T-helper 1 cell treated with Interleukin-12 subunit alpha and Interleukin-12 subunit beta and Interleukin-4 antibody, amounts not matched to agents 30 ng/mL and 1 ng/mL, for 36 hours (primary cell): ENCODE measurements around the gene ATP5PD. TPM values are rescaled to one million over a fixed set of nuclear protein-coding genes. Genes with fewer than 3 reads are reported as not detected.
"Not testable (repeated sequence)": the region's sequence is repeated elsewhere in the genome, so short reads cannot be mapped to it uniquely, and the experiment has no call there.

ENCODE experiments used
- intact Hi-C: fragments of 100-400 bp; cut with micrococcal nuclease; formaldehyde crosslinking; loops from one replicate; pipeline ENCODE4 v1.15.1; 2024
- total RNA-seq: library from RNA; stranded (reverse); gene quantifications from 2 replicates; pipeline ENCODE4 v1.2.3, GENCODE V29; 2022

The ATP5PD gene
- total RNA-seq, 1 donor from 2014 or later, result 190 TPM

DNA sequence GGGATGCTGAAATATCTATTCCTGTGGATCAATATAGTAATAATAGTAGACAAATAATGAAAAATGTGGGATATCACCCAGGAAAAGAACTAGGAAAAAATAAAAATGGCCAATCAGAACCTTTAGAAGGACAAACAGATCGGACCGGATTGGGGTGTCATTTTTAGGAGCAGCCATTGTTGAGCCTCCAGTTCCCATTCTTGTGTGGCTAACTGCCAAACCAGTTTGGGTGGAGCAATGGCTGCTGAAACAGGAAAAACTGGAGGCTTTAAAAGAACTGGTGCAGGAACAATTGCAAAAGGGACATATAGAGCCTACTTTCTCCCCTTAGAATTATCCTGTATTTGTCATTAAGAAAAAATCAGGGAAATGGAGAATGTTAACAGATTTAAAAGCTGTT lies 20.1 kb downstream of the ATP5PD start:
- intact Hi-C loops, result not testable (repeated sequence)

DNA sequence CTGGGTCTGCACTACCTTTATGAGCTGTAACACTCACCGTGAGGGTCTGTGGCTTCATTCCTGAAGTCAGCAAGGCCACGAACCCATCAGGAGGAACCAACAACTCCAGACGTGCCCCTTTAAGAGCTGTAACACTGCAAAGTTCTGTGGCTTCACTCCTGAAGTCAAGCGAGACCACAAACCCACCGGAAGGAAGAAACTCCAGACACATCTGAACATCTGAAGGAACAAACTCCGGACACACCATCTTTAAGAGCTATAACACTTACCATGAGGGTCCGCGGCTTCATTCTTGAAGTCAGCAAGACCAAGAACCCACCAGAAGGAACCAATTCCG lies 21.4 kb downstream of the ATP5PD start:
- intact Hi-C loops, result not testable (repeated sequence)

DNA sequence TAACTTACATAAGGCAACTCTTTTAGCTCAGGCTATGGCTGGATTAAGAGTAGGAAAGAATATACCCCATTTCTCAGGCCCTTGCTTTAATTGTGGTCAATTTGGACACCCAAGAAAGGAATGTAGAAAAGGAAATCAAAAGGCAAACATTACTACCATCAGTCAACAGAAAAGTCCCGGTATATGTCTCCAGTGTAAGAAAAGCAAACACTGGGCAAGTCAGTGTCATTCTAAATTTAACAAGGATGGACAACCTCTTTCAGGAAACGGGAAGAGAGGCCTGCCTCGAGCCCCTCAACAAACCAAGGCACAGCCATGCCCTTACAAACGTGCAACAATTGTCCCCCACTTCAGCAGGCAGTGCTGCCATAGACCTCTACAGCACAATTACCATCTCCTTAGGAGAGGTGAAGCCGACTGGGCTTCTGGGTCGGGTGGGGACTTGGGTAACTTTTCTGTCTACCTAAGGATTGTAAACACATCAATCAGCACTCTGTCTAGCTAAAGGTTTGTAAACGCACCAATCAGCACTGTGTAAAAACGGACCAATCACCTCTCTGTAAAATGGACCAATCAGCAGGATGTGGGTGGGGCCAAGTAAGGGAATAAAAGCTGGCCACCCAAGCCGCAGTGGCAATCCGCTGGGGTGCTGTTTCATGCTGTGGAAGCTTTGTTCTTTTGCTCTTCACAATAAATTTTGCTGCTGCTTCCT lies 21.9 kb downstream of the ATP5PD start:
- intact Hi-C loops, result no loop called here

DNA sequence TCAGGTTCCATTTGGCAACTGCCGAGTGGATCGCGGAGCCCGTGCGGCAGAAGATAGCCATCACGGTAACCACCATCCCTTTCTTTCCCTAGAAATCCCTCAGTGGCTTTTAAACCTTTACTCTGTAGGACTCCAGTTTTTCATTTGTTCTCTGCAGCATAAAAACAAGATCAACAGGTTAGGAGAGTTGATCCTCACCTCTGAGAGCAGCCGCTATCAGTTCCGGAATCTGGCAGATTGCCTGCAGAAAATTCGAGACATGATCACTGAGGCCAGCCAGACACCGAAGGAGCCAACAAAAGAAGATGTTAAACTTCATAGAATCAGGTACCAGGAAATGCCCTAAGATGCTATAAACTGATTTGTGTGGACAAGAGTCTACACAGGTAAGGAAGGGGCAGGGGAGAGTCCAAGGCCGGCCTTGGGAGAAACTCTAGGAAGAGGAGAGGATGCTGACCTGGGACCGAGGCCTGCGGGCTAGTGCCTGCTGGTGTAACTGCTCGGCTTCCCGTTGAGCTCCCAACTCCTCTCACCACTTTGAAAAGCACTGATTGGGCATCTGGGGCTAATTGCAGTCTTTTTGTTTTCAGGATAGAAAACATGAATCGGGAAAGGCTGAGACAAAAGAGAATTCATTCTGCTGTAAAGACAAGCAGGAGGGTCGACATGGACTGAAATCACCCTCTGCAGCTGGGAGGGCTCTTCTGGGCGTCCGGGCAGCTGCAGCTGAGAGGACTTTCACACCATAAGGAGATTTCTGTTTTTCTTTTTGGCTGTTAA lies 26.2 kb downstream of the ATP5PD start:
- intact Hi-C loops, result no loop called here

DNA sequence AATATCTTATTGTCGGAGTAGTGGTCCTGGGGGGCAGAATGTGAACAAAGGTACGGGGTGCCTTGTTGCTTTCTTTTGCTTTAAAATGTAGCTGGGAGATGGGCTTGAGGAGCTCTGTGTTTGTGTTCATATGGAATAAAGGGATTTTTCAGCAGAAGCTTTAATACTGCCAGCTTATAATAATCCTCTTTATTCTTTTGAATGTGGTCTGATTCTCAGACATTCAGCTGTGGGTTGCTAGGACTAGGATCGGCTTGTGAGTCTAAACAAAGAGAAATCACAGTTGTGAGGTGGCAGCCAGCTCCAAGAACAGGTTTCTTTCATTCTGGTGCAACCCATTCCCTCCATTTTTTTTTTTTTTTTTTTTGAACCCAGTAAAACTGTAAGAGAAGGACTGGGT lies 27.1 kb downstream of the ATP5PD start:
- intact Hi-C loops, result no loop called here

DNA sequence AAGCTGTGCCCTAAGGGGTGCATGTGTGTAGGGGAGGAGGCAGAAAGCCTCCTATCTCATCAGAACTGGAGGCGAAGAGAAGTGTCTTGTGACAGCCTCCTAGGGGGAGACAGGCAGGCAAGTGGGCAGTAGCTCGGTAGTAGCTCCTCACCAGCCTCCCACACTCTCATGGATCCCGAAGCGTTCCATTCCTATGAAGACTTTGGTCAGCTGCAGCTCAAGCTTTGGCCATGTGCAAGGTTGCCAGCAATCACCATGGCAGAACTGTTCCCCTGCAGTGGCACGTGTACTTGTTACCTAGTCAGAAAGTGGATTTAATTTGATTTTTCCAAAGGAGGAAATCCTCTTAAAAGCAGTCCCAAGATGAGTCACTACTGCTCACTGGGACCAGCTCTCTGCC lies 27.6 kb downstream of the ATP5PD start:
- intact Hi-C loops, result no loop called here

DNA sequence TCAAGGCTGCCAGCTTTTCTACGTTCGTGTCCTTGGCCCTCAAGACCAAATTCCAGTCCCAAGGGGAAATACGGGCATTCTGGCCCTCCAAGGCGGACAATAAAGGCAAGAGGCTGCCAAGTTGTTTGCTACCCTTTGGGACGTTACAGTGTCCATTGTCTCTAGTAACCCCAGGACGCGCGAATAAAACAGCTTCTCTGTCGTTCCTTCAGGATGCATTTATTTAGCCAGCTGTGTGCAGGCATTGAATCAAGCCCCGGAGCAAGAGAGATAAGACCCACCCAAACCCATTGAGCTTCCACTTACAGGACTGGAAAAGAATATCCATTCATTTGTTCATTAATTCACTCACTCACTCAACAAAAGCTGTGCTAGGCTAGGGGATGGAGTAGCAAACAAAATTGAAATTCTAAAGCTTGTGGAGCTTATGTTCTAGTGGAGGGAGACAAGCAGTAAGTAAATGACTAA lies 33.6 kb downstream of the ATP5PD start:
- intact Hi-C loops, result loop anchor here (1.0 to 5.0 kb wide), 3 partner anchors 26 to 52 kb away; partner anchors contain the start of genes ATP5PD, CDR2L and KCTD2

DNA sequence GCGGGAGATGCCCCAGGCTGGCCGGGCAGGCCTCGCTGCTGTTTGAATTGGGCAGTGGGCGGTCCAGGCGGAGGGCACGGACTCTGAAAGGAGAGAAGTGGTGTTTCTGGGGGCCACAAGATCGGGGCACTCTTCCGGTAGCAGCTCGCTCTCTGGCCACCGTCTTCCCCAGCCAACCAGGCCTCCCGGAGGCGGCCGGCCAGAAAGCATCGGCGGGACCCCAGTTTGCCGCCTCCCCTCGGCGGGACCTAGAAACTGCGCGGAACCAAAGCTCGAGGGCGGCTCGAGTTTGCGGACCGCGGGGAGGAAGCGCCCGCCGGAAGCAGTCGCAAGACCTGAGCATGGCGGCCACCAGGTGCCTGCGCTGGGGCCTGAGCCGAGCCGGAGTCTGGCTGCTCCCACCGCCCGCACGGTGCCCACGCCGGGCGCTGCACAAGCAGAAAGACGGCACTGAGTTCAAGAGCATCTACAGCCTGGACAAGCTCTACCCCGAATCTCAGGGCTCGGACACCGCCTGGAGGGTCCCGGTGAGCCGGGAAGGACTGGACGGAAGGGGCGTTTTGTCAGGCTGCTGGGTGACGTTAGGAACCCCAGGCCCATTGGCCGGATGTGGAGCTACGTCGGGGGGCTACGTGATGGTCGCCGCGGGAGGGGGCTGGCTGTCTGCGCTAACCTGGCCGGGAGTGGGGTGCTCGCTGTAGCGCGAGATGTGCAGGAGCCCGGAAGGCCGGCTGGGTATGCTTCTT lies 34.2 kb downstream of the ATP5PD start, which contains the start of gene MRPL58:
MRPL58 (plus strand) TSS at position 325 of the 746 bp plus-strand sequence; CDS start at position 342, 17 bp downstream.
- intact Hi-C loops, result loop anchor here (1.0 to 5.0 kb wide), 5 partner anchors 22 to 51 kb away; partner anchors contain the start of genes ATP5PD, CDR2L and KCTD2

DNA sequence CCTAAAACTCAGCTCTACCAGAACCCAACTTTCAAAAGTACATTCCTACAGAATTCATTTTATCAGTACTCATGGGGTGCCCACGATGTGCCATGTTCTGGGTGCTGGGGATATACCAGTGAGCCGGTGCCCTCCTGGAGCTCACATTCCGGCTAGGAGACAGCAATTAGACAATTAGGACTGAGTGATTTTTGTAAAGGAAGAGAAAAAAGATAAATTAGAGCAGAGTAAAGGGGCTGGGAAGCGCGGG lies 34.7 kb downstream of the ATP5PD start:
- intact Hi-C loops, result loop anchor here (1.0 to 5.0 kb wide), 3 partner anchors 22 to 35 kb away; partner anchors contain the start of genes ATP5PD and KCTD2

DNA sequence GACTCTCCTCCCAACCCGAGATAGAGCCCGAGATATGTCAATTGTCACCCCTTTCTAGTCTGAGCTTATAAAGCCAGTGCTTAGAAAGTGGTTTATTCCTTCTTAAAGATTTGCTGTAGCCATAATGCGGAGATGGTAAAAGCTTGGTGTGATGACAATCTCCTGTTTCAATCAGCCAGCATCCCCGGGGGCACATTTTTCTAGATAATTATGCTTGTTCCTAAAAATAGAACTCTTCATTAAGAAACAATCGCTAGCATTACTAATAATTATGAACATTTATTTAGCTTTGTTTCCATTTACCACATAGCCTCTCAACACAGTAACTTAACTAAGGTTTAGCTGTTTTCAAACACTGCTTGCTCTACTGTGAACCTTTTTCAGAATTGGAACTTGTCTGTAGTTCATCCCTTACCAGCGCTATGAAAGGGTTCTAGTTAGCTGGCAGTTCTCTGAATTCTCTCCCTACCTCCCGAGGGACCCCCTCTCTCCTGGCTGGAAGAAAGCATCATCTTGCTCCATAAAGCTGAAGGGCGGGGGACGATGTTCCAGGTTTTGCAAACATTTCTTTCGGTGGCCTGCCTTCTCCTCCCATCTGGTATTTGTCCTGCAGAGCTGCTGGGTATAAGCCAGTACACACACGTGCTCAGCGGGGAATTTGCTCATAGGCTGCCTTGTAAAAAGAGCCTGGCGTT lies 35.2 kb downstream of the ATP5PD start:
- intact Hi-C loops, result loop anchor here (1.0 to 5.0 kb wide), 3 partner anchors 23 to 36 kb away; partner anchors contain the start of genes ATP5PD and KCTD2

DNA sequence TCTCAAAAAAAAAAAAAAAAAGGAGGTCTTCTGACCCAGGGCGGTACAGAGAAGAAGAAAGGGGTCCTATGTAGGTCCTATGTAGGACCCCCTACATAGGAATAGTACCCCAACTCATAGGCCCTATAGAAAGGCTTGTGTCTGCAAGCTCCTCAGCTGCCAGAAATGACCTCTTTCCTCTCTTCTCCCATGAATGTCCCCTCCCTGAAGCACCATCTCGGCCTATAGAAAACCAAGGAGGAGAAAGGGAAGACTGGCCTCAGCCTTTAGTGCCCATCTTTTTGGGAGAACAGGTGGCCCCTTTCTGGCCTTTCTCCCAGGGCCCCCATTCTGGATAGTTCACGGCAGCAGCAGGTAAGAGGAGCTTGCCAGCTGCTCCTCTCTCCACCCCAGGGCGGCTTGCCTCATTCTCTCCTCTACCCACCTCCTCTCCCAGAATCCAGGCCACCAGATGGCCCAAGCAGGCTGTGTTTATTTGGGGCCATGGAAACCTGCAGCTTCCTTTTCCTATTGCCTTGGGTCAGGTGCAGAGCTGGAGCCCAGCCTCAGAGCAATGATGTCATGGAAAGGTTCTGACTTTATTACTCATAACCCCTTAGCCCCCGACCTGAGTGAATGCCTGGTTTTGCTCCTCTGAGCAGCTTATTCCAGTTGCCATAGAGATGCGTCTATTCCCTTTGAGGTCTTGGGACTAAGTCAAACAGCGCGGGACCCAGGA lies 35.9 kb downstream of the ATP5PD start:
- intact Hi-C loops, result loop anchor here (5.0 kb wide), 1 partner anchor 36 kb away; the partner anchor contains the start of genes ATP5PD and KCTD2

DNA sequence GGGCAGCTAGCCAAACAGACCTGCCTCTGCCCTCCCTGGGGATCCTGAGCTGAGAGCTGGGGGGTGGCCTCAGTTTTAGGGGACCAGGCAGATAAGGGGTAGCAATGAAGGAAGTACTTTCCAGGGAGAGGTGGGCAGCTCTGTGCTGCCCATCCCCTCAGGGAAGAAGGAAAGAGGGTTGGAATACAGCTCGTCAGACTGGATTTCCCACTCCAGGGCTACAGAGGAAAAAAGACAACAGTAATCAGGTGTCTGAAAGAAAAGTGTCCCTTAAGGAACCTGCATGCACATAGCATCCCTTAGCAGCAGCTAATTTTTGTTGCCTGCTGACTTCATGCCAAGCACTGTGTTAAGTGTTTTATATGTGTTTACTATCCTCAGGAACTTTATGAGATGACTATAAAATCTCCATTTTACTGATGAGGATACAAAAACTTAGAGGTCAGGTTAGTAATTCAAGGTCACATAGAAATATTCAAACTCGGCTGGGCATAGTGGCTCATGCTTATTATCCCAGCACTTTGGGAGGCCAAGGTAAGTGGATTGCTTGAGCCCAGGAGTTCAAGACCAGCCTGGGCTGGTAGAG lies 37.5 kb downstream of the ATP5PD start:
- intact Hi-C loops, result no loop called here

DNA sequence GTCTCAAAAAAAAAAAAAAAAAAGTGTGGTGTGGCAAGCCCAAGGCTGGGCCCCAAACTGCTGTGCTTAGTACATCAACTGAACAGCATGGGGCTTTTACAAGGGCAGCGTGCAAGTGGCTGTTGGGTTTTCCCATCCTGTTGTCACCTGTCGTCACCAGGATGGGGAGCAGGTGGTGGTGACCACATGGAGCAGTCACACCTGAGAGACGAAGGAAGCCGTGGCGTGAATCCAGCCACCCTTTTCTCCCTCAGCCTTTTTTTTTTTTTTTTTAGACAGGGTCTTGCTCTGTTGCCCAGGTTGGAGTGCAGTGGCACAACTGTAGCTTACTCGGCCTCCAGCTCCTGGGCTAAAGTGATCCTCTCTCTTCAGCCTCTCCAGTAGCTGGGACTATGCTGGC lies 38.4 kb downstream of the ATP5PD start:
- intact Hi-C loops, result no loop called here

DNA sequence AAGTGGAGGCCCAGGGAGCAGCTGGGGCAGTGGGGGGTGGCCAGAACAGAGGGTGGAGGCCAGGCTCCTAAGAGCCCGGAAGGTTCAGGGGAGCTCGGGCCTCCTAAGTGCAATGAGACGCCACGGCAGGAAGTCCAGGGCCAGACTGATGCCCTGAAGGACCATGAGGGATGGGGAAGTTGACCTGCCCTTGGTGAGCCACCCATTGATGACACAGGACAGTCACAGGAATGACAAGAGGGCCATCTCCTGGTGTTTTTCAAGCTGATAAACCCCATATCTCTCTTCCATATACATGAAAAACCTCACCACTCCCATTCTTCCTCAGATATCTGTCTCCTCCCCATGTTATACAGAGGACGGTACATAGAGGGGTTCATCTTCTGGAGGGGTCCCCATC lies 40.1 kb downstream of the ATP5PD start:
- intact Hi-C loops, result no loop called here

DNA sequence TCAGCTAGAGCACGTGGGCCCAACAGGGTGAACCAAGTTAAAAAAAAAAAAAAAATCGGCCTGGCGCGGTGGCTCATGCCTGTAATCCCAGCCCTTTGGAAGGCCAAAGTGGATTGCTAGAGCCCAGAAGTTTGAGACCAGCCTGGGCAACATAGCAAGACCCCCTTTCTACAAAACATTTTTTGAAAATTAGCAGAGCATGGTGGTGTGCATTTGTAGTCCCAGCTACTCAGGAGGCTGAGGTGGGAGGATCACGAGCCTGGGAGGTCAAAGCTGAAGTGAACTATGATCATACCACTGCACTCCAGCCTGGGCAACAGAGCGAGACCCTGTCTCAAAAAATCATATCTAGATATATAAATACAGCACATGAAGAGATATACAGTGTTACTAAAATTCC lies 40.7 kb downstream of the ATP5PD start:
- intact Hi-C loops, result not testable (repeated sequence)

DNA sequence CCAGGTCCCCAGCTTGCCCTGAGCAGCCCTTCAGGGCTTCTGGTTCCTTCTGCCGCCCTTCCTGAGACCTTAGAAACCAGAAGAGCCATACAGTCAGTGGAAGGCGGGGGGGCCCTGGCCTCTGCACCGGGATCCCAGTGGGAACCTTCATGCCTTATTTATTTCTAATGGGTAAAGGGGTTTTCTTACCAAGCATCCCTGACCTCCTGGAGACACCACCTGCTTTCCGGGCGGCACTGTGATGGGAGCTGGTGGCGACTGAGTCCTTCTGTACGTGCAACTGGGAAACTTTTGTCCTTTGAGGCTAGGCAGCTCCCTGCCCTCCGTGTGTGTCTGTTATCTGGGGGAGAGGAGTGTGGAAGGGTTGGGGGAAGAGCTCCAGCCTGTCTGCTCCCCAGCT lies 41.5 kb downstream of the ATP5PD start:
- intact Hi-C loops, result no loop called here

DNA sequence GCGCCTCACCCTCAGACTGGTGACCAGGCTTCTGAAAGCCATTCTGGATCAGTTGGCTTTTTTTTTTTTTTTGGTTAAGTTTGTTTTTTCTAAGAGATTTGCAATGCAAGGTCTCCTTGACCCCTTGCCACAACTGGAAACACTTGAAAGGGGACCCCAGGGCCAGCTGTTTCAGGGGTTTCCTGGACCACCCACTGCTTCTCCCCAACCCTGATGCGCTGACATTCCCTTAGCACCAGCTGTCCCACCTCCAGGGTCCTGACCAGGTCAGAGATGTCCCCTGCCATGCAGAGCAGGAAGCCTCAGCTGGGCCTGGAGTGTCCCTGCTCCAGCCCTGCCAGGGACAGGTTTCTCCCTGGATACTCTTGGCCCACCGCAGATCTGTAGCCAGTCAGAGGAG lies 42.4 kb downstream of the ATP5PD start:
- intact Hi-C loops, result no loop called here

DNA sequence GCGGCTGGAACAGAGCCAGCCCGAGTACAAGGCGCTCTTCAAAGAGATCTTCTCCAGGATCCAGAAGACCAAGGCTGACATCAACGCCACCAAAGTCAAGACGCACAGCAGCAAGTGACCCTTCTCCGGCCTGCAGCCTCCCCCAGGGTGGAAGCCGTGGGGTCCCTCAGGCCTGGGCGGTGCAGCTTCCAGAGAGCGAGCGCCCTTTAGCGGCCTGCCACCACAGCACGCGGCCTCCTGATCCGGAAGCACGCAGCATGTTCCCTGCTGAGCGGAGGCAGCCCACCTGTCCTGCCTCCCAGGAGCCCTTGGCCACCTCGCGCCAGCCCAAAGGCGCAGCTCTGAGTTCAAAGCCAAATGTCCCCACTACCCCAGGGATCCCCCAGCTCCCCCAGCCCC lies 42.8 kb downstream of the ATP5PD start:
- intact Hi-C loops, result no loop called here

DNA sequence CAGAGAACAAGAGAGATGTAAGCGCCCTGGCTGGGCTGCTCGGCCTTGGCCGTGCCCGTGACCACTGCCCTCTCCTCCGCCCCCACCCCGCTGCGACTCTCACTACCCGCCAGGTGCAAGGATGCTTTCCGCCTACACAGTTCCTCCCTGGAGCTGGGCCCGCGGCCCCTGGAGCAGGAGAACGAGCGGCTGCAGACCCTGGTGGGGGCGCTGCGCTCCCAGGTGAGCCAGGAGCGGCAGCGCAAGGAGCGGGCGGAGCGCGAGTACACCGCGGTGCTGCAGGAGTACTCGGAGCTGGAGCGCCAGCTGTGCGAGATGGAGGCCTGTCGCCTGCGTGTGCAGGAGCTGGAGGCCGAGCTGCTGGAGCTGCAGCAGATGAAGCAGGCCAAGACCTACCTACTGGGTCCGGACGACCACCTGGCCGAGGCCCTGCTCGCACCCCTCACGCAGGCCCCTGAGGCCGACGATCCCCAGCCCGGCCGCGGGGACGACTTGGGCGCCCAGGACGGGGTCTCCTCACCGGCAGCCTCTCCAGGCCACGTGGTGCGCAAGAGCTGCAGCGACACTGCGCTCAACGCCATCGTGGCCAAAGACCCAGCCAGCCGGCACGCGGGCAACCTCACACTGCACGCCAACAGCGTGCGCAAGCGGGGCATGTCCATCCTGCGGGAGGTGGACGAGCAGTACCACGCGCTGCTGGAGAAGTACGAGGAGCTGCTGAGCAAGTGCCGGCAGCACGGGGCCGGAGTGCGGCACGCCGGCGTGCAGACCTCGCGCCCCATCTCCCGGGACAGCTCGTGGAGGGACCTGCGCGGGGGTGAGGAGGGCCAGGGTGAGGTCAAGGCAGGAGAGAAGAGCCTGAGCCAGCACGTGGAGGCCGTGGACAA lies 43.5 kb downstream of the ATP5PD start:
- intact Hi-C loops, result no loop called here
